GM19239 (cell line): Measurements from ENCODE around the gene ABL2.
A peak's percentile ranks its signal among the peaks of the same experiment; 100 is the strongest.
"Not testable (repeated sequence)": the region's sequence is repeated elsewhere in the genome, so short reads cannot be mapped to it uniquely, and the experiment has no call there.

Experiments
- DNase-seq: peaks from one replicate; pipeline ENCODE4 v3.0.0; 2011; ENCODE audit warnings: low spot score; ENCODE audit not compliant: insufficient read length
- FAIRE-seq: peaks from 2 replicates; lab custom pipeline; 2011; peaks lifted over from hg19 to GRCh38; lab: Jason Lieb, UNC

ABL2 gene

DNA sequence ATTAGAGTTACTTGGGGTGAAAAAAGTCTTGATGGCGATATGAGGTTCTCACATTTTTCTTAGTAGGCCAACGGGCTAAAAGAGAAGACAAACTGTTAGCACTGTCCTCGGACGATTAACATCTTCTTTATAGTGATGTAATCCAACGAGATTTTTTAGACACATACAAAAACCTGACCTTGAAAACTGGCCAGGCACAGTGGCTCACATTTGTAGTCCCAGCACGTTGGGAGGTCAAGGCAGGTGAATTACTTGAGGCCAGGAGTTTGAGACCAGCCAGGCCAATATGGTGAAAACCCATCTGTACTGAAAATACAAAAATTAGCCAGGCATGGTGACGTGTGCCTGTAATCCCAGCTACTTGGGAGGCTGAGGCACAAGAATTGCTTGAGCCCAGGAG, 8.4 kb downstream of the ABL2 start:
- not testable (repeated sequence) for FAIRE-seq, DNase-seq

DNA sequence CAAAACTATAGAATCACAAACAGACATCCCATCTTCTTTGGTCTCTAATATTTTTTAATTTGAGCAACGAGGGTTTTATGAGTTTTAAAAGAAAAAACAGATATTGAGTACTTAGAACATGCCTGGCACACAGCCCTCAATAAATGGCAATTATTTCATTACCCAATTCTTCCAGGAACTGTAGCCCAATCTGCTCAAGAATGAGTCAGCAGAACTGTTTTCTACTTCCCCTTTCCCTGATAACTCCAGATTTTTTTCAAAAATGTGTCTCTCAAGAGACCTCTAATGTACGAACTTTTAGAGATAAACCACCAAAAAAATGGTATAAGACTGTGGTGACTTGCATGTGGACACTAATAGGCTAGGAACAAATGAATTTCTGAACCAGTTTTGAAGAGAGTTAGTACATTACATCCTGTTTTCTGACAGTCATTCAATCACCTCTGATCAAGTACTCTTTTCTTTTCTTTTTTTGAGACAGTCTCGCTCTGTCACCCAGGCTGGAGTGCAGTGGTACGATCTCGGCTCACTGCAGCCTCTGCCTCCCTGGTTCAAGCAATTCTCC, 11.5 kb downstream of the ABL2 start:
- DNase-seq (no peak), FAIRE-seq (no peak)

DNA sequence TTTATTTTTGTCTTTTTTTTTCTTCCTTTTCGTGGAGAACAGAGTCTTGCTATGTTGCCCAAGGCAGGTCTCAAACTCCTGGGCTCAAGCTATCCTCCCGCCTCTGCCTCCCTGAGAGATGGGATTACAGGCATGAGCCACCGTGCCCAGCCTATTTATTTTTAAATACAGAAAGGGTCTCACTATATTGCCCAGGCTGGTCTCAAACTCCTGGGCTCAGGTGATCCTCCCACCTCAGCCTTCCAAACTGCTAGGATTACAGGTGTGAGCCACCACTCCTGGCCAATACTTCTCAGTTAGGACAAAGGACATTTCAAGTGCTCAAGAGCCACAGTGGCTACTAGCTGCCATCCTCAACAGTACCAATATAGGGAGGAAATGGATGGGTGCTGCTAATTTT, 16.2 kb downstream of the ABL2 start:
- not testable (repeated sequence) for DNase-seq, FAIRE-seq

DNA sequence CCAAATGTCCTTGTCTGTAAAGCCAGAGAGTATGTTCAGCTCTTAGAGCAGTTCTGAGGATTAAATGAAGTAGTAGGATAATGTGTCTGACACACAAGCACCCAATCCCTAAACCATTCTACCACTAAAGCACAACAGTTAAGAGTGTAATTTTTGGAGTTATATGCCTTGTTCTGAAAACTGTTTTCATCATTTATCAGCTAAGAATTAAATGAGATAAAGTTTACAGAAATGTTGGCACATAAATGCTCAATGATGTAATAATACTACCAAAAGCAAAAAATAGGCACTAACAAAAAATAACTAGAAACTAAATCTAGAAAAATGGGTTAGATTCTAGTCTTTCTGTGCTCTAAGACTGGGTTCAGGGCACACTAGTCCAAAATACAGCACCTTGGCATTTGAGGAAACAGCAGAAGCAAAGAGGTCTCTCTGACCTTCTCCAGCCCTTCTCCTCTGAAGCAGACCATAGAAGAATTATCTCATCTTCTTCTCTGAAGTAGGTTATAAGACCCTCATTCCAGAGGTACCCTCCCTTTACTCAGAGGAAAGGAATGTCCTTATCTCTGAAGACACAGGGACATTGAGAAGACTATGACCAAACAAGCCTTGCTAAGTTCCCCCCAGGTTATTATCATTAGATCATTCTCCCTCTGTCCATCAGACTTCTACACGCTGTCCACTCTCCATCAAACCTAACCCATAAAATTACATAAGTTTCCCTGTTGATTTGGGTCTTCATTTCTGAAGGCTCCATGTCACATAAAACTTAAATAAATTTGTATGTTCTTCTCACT, 20.6 kb downstream of the ABL2 start:
- FAIRE-seq (no peak), DNase-seq (no peak)

DNA sequence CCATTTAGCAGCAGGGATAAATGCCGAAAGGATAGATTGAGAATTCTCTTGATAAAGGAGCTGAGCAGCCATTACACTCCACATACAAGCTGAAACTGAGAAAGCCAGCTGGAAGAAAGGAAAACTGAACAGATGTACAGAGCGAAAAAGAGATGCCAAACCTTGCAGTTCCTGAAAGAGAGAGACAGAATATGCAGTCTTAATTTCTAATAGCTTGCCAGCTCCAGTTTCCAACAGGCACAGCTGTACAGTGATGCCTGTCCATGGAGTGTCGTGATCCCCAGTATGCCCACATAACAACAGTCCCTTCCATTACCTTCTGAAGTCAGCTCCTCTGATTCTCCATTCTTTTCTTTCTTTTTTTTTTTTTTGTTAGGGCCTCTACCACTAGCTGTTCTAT, 22.7 kb downstream of the ABL2 start:
- DNase-seq (no peak), FAIRE-seq (no peak)

DNA sequence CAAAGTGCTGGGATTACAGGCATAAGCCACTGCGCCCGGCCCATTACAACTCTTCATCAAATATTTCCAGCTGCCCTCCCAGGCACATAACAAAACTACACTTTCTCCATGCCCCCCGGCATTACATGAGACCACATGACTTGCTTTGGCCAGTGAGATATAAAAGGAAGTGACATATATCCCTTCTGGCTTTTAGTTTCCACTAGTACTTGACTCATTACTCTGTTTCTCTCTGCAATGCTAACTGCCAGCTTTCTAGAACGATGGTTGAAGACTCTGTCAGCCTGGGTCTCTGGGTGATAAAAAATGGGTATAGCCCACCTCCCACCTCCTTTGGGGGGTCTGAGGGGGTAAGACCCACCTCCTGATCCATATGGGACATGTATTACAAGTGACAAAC, 24.2 kb downstream of the ABL2 start:
- FAIRE-seq (no peak), DNase-seq (no peak)

DNA sequence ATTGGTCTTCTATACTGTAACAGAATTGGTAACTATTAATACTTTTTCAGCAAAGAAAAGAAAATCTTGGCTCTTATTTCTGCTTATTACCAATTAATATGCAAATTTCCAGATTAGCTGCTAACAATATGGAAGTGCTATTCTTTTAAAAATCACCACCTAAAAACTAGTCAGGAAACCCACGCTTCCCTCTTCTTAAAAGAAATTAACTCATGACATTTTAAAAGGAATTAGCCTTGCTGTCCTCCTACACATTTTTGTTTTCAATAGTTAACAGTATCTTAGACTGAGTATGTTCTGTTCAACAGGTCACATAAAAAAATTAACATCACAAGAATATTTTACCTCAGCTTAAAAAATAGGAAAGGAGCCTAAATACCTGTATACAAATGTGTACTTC, 27.3 kb downstream of the ABL2 start:
- FAIRE-seq (no peak), DNase-seq (no peak)

DNA sequence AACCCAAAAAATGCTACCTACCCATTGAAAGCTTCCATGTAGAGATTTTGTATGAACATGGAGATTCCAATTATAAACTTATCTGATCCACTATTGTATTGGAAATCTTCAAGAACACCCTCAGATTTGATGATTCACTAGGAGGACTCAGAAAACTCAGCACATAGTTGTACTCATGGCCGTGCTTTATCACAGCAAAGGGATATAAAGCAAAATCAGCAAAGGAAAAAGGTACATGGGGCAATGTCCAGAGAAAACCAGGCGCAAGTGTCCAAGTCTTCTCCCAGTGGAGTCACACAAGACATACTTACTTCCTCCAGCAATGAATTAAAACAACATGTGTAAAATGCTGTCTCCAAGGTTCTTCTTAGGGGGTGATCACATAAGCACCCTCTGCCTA, 28.9 kb downstream of the ABL2 start:
- DNase-seq = no peak

DNA sequence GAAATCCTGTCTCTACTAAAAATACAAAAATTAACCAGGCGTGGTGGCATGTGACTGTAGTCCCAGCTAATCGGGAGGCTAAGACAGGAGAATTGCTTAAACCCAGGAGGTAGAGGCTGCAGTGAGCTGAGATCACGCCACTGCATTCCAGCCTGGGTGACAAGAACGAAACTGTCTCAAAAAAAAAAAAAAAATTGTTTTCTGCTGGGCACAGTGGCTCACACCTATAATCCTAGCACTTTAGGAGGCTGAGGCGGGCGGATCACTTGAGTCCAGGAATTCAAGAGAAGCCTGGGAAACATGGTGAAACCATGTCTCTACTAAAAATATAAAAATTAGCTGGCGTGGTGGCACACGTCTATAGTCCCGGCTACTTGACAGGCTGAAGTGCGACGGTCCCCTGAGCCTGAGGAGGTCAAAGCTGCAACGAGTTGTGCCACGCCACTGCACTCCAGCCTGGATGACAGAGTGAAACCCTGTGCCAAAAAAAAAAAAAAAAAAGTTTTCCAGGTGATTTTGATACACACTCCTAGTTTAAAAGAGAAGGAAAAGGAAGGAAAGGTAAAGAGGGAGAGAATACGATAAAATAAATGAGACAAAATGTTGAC, 31.7 kb downstream of the ABL2 start:
- no peak for DNase-seq
- FAIRE-seq = no peak

More for the DNA sequence above, 28.9 kb downstream of the ABL2 start:
- no peak for FAIRE-seq

DNA sequence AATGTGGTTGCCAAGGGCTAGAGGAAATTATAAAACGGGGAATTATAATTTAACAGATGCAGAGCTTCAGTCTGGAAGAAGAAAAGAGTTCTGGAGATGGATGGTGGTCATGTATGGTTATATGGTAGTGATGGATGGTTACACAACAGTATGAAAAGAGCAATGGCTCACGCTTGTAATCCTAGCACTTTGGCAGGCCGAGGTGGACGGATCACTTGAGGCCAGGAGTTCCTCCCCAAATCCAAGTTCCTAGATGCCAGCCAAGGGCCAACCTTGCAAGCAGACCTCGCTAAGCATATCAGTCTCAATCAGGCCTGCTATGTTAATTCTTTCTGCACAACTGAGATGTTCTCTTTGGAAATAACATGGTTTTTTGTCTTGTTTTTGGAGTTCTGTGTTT, 33.6 kb downstream of the ABL2 start:
- DNase-seq = not testable (repeated sequence)

DNA sequence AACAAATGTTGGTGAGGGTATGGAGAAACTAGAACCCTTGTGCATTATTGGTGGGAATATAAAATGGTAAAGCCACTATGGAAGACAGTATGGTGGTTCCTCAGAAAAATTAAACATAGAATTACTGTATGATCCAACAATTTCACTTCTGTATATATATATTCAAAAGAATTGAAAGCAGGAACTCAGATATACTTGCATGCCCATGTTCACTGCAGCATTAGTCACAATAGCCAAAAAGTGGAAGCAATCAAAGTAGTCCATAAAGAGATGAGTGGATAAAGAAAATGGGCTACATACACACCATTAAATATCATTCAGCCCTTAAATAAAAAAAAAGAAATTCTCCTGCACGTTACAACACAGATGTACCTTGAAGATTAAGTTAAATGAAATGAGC, 34.1 kb downstream of the ABL2 start:
- FAIRE-seq = no peak
- no peak for DNase-seq

More for the DNA sequence above, 33.6 kb downstream of the ABL2 start:
- not testable (repeated sequence) for FAIRE-seq

DNA sequence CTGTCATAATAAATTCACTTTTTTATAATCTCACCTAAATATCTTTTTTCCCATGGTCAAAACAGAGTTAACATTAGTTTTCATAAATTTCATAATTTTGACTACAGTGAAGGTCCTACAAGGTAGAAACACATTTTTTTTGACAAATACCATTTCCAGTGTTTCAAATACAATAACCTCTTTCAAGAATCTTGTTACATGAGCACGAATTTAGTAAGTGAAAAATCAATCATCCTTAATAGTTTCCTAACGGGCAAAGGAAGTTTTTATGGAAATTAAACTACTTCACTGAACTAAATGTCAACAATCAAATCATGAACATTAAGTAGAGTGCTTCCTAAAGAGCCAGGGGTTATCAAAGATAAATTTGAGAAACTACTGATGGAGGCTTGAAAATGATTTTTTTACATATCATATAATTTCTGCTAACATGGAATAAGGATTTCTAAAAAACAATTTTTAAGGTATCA, 35.4 kb downstream of the ABL2 start:
- FAIRE-seq (peak; percentile 51), DNase-seq (no peak)

DNA sequence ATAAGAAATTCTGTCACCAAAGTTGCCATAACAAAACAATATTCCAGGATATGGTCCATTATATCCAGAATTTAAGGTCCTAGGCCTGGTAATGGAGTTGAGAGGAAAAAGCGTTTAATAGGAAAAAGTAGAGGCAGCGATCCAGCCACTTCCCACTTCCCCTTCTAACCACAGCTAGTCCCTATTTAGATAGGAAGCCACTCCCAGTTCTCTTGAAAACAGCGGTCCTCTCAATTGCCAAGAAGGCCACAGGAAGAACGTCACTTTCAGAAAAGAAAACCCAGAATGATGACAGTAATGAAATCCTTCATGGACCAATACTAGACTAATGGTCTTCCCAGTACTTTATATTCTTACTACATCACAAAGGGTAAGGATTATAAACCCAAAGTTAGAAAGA, 38.6 kb downstream of the ABL2 start:
- FAIRE-seq = peak; percentile 64
- DNase-seq = no peak

DNA sequence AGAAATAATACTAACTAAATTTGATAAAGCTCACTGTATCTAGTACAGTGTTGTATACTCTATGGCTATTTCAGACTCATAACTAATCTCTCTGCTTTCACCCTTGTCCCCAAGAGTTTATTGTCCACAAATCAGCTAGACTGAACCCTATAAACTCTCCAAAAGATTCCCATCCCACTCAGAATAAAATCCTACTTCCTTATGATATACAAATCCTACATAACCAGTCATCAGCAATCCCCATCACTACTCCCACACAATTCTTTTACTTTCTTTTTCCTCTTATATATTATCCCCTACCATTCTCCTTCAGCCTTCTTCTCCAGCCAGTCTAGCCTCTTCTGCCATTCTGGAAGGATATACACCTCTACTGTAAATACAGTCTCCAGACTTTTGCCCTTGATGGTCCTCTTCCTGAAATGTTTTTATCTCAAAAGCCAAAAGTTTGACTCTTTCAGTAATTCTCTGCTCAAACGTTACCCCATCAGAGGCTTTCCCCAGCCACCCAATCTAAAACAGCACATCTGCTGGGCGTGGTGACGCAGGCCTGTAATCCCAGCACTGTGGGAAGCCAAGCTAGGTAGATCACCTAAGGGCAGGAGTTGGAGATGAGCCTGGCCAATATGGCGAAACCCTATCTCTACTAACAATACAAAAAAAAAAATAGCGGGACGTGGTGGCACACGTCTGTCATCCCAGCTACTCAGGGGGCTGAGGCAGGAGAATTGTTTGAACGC, 41.6 kb downstream of the ABL2 start:
- no peak for FAIRE-seq
- no peak for DNase-seq

DNA sequence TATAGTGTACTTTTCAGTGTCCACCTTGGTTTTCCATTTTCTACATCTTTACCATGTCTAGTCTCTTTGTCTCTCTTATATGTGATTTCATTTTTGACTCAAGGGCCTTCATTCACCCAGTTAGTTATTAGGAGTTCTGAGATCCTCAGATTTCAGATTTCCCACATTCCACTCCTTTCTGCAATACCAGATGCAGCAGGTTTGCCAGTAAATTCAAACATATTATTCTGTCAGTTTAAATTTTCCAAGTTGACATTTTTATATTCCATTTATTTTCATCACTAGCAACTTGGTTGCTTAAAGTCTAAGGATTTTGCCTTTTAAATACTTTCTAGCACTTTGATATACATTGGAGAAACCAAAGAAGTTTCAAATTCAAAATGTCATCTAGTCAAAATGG, 42.4 kb downstream of the ABL2 start:
- FAIRE-seq (no peak), DNase-seq (no peak)

DNA sequence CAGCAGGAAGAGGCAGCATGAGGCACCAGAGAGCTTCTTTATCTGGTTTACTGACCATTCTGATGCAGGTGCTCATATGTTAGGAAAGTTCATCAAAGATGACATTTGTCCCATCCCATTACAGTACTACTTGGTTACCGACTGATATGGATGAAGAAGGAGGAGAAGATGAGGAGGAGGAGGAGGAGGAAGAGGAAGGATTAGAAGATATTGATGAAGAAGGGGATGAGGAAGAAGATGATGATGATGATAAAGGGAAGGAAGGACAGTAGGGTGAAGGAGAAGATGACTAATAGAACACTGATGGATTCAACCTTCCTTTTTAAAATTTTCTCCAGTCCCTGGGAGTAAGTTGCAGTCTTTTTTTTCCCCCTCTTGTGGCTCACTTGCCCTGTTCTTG, 45.1 kb downstream of the ABL2 start:
- FAIRE-seq (no peak), DNase-seq (no peak)

DNA sequence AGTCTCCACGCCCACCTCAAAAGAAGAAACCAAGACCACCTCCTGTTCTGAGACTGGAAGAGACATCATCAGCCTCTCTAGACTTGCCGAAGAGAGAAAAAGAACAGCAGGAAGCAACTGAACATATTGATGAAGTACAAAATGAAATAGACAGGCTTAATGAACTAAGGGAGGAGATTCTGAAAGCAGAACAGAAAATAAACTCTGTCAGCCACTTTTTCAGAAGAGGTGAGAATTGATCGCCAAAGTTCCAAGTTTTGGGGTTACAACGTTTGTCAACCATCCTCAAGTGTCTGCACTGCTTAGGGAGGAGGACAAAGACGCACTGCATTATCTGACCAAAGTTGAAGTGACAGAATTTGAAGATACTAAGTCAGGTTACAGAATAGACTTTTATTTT, 45.6 kb downstream of the ABL2 start:
- no peak for DNase-seq
- peak; percentile 48 for FAIRE-seq

DNA sequence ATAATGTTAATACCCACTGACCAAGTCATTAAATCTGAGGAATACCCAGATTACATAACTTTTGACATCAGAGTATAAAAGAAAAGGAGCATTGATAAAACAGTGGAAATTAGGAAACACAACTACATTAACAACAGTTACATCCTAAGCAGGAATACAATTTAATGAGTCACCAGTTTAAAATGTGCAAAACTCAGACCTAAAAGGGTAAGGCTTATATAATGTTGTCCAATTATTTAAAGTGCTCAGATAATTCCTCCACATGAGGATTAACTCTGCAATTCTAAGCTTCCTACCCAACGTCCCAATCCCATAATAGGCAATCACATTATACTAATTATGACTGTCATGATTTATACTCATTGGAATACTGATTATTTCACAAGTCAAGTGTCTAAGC, 50.5 kb downstream of the ABL2 start:
- DNase-seq = no peak
- FAIRE-seq = no peak

DNA sequence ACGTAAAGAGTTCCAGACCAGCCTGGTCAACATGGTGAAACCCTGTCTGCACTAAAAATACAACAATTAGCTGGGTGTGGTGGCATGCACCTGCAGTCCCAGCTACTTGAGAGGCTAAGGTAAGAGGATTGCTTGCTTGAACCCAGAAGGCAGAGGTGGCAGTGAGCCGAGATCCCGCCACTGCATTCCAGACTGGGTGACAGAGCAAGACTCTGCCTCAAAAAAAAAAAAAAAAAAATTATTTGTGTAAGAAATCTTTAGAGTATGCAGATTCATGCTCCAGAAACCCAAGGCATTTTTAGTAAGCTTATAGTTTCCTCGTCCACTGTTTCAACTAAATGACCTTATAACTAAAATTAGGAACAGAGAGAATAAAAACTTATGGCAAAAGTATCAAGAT, 51.3 kb downstream of the ABL2 start:
- FAIRE-seq (no peak), DNase-seq (no peak)

DNA sequence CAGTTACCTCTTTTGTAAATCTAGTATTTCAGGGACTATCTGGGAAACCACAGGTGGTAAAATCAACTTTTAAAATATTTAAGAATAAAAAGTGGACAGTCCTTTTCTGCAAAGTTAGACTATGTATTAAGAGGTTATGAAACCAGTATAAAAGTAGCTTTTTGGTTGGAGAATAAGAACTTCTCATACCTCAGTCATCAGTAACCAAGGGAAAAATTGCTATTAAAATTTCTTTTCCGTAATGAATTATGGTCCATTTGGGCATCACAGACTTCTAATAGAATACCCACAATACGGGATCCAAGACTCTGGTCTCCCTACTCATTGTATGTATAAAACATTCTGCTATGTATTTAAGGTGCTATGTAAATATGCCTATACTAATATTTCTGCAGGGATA, 51.9 kb downstream of the ABL2 start:
- DNase-seq = no peak
- FAIRE-seq = no peak

DNA sequence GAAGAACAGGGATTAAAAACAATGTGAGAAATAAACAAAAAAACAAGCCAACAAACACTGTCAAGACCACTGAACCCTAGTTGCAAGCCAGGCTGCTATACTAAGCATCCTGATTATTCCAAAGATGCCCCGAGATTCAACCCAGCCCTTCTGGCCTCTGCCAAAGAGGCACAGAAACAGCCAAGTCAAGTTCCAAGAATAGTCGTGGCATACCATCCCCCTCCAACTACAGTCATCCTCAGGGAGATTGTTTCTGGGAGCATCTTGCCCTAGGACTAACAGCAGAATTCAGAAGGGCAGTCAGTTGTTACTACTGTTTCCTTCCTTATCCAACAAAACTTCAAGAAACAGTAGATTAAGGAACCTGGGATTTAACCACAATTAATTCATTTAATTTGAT, 52.3 kb downstream of the ABL2 start:
- DNase-seq = no peak
- no peak for FAIRE-seq
